Astrocyte (in vitro differentiated cells and primary cell): ENCODE measurements around the gene ELANE. TPM values are rescaled to one million over a fixed set of nuclear protein-coding genes. Genes with fewer than 3 reads are reported as not detected.

Experiments used
- DNase-seq: peaks from one replicate; pipeline ENCODE4 v3.0.0-alpha.2; 2010; ENCODE audit warnings: low read depth
- FAIRE-seq: peaks from 2 replicates; lab custom pipeline; 2011; peaks lifted over from hg19 to GRCh38; lab: Jason Lieb, UNC
- H2AFZ ChIP-seq: 2 replicates; pipeline ENCODE4 v1.6.0; 2012; ENCODE audit warnings: low read depth, low read length, inconsistent platforms
- H3K27ac ChIP-seq: 2 replicates; pipeline ENCODE4 v1.5.1; 2011; ENCODE audit warnings: low read depth, low read length, inconsistent platforms
- H3K27me3 ChIP-seq: 2 replicates; pipeline ENCODE4 v1.6.0; 2011; ENCODE audit warnings: low read length, inconsistent platforms; ENCODE audit not compliant: insufficient read depth
- H3K36me3 ChIP-seq: 2 replicates; pipeline ENCODE4 v1.5.1; 2011; ENCODE audit warnings: low read length, inconsistent platforms; ENCODE audit not compliant: insufficient read depth
- H3K4me1 ChIP-seq: 2 replicates; pipeline ENCODE4 v1.5.1; 2011; ENCODE audit warnings: low read length, inconsistent platforms; ENCODE audit not compliant: insufficient read depth
- H3K4me2 ChIP-seq: 2 replicates; pipeline ENCODE4 v1.6.0; 2012; ENCODE audit warnings: low read length, inconsistent platforms
- H3K4me3 ChIP-seq: 2 replicates; pipeline ENCODE4 v1.5.1; 2011; ENCODE audit warnings: low read depth, mild to moderate bottlenecking, low read length, inconsistent platforms; ENCODE audit not compliant: insufficient read depth
- H3K79me2 ChIP-seq: 2 replicates; pipeline ENCODE4 v1.6.0; 2012; ENCODE audit warnings: mild to moderate bottlenecking, low read length, inconsistent platforms; ENCODE audit not compliant: insufficient read depth
- H3K9ac ChIP-seq: 2 replicates; pipeline ENCODE4 v1.6.0; 2012; ENCODE audit warnings: mild to moderate bottlenecking, low read length, inconsistent platforms
- H3K9me3 ChIP-seq: 2 replicates; pipeline ENCODE4 v1.5.1; 2012; ENCODE audit warnings: low read depth, mild to moderate bottlenecking, low read length, inconsistent platforms; ENCODE audit not compliant: insufficient read depth
- H4K20me1 ChIP-seq: 2 replicates; pipeline ENCODE4 v1.6.0; 2012; ENCODE audit warnings: low read length, inconsistent platforms; ENCODE audit not compliant: insufficient read depth
- H3K27ac Mint-ChIP-seq: one replicate; pipeline ENCODE4 v1.8.0; 2021; ENCODE audit warnings: mild to moderate bottlenecking, mixed read lengths; ENCODE audit not compliant: unreplicated experiment
- H3K27me3 Mint-ChIP-seq: one replicate; pipeline ENCODE4 v1.8.0; 2021; ENCODE audit warnings: low read depth, mixed read lengths; ENCODE audit not compliant: unreplicated experiment
- H3K36me3 Mint-ChIP-seq: one replicate; pipeline ENCODE4 v1.8.0; 2021; ENCODE audit warnings: low read depth, mixed read lengths; ENCODE audit not compliant: unreplicated experiment
- H3K4me1 Mint-ChIP-seq: one replicate; pipeline ENCODE4 v1.8.0; 2021; ENCODE audit warnings: low read depth, mixed read lengths; ENCODE audit not compliant: unreplicated experiment
- H3K4me3 Mint-ChIP-seq: one replicate; pipeline ENCODE4 v1.8.0; 2021; ENCODE audit warnings: mild to moderate bottlenecking, moderate library complexity, mixed read lengths; ENCODE audit not compliant: unreplicated experiment
- H3K9me3 Mint-ChIP-seq: one replicate; pipeline ENCODE4 v1.8.0; 2021; ENCODE audit warnings: mild to moderate bottlenecking, mixed read lengths; ENCODE audit not compliant: unreplicated experiment
- EZH2 ChIP-seq: IDR thresholded peaks from 2 replicates; pipeline ENCODE4 v1.6.1; 2012; ENCODE audit warnings: mild to moderate bottlenecking, low read length, inconsistent platforms; ENCODE audit not compliant: insufficient read depth
- total RNA-seq: library from RNA; stranded (reverse); gene quantifications from 2 replicates; pipeline ENCODE4 v1.2.1, GENCODE V29; 2021
- TF ChIP-seq, protein P1 (sequence below): IDR thresholded peaks from 2 replicates; pipeline ENCODE4 v1.5.1; 2011; ENCODE audit warnings: low read depth, mild to moderate bottlenecking, inconsistent platforms, low read length, moderate library complexity; ENCODE audit not compliant: insufficient read depth

Gene ELANE
- total RNA-seq, 1 donor from 2014 or later, result not detected

DNA sequence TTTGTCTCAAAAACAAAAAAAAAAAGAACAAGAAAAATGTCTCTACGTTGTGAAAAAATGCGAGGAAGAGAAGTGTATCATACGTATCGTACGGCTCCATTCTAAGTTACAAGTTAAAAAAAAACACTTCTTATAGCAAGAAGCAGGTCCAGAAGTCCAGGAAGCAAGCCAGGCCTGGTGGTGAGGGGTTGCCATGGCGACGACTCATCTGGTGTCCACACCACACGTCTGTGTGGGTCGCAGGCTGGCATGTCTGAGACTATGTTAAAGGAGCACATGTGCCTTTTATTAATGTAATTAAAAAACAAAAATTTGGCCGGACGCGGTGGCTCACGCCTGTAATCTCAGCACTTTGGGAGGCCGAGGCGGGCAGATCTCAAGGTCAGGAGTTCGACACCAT, 35.0 kb downstream of the ELANE start:
- TF ChIP-seq, protein P1, sequence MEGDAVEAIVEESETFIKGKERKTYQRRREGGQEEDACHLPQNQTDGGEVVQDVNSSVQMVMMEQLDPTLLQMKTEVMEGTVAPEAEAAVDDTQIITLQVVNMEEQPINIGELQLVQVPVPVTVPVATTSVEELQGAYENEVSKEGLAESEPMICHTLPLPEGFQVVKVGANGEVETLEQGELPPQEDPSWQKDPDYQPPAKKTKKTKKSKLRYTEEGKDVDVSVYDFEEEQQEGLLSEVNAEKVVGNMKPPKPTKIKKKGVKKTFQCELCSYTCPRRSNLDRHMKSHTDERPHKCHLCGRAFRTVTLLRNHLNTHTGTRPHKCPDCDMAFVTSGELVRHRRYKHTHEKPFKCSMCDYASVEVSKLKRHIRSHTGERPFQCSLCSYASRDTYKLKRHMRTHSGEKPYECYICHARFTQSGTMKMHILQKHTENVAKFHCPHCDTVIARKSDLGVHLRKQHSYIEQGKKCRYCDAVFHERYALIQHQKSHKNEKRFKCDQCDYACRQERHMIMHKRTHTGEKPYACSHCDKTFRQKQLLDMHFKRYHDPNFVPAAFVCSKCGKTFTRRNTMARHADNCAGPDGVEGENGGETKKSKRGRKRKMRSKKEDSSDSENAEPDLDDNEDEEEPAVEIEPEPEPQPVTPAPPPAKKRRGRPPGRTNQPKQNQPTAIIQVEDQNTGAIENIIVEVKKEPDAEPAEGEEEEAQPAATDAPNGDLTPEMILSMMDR, result no peak
- no peak for TF ChIP-seq EZH2
- Histone ChIP-seq H3K9me3 (no peaks in the 10 kb centered on the region), H3K4me3 (no peak overlapping the region), H2AFZ (no peak overlapping the region), H3K36me3 (peaks cover 3% of the 10 kb centered on the region), H3K4me1 (no peaks in the 10 kb centered on the region), H3K9ac (no peak overlapping the region), H3K27me3 (no peaks in the 10 kb centered on the region), H3K27ac (no peak overlapping the region), H3K4me2 (no peak overlapping the region), H4K20me1 (peaks cover 7% of the 10 kb centered on the region), H3K79me2 (peaks cover 18% of the 10 kb centered on the region)
- FAIRE-seq (no peak), DNase-seq (peak; percentile 64)
- Mint-ChIP-seq H3K9me3 (no peaks in the 10 kb centered on the region), H3K27me3 (no peaks in the 10 kb centered on the region), H3K4me3 (no peak overlapping the region), H3K4me1 (no peaks in the 10 kb centered on the region), H3K36me3 (peaks cover 8% of the 10 kb centered on the region), H3K27ac (no peak overlapping the region)

DNA sequence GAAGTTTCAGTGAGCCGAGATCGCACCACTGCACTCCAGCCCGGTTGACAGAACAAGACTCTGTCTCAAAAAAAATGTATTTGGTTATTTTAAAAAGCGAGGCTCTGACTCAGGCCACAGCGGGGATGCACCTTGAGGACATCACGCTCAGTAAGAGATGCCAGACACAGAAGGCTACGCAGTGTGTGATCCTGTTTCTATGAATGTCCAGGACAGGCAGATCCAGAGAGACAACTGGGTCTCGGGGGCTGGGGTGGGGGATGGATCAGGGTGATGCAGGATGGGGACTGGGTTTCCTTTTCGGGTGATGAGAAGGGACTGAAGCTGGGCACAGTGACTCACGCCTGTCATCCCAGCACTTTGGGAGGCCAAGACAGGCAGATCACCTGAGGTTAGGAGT, 35.5 kb downstream of the ELANE start:
- no peak for DNase-seq
- H3K4me2 ChIP-seq, result no peak overlapping the region
- H3K27ac ChIP-seq, result no peak overlapping the region
- Mint-ChIP-seq H3K4me1 (no peaks in the 10 kb centered on the region), H3K36me3 (peaks cover 7% of the 10 kb centered on the region), H3K27ac (no peak overlapping the region), H3K4me3 (no peak overlapping the region), H3K9me3 (no peaks in the 10 kb centered on the region), H3K27me3 (no peaks in the 10 kb centered on the region)
- H3K4me3 ChIP-seq, result no peak overlapping the region
- TF ChIP-seq, protein P1, result no peak
- TF ChIP-seq EZH2, result no peak
- H3K4me1 ChIP-seq, result no peaks in the 10 kb centered on the region
- no peak for FAIRE-seq
- no peak overlapping the region for H3K9ac ChIP-seq
- H2AFZ ChIP-seq, result no peak overlapping the region
- H3K9me3 ChIP-seq, result no peaks in the 10 kb centered on the region
- peaks cover 23% of the 10 kb centered on the region for H3K79me2 ChIP-seq
- H3K36me3 ChIP-seq, result peaks cover 2% of the 10 kb centered on the region
- no peaks in the 10 kb centered on the region for H3K27me3 ChIP-seq
- H4K20me1 ChIP-seq, result peaks cover 2% of the 10 kb centered on the region

DNA sequence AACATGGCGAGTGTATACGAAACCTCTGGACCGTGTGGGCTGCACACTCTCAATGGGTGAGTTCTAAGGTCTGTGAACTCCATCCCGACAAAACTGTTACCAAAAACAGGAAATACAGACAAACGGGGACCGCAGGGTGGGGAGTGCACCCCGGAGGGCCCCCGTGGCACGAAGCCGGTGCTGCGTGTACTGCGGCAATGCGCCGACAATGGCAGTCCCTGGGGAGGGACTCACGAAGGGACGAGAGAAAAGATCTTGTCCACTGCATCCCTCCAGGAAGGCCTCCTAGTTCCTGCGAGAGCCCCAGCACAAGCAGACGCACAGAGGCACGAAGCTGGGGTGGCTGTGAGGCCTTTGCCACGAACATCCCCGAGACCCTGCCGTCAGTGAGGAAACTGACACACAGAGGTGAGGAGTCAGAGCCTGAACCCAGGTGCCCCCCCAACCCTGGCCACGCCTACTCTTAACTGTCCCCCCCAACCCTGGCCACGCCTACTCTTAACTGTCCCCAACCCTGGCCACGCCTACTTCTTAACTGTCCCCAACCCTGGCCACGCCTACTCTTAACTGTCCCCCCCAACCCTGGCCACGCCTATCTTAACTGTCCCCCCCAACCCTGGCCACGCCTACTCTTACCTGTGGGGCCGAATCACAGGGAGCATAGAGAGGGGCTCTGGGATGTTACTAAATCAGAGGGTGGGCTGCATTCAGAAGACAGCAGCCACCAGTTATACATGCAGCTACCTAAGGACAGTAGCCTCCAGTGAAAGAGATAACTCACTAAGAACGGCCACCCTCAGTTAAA, 36.7 kb downstream of the ELANE start:
- H3K4me3 ChIP-seq, result no peak overlapping the region
- Mint-ChIP-seq H3K36me3 (peaks cover 11% of the 10 kb centered on the region), H3K9me3 (no peaks in the 10 kb centered on the region), H3K27ac (no peak overlapping the region), H3K4me3 (no peak overlapping the region), H3K4me1 (no peaks in the 10 kb centered on the region), H3K27me3 (no peaks in the 10 kb centered on the region)
- H3K9me3 ChIP-seq, result no peaks in the 10 kb centered on the region
- H3K4me2 ChIP-seq, result no peak overlapping the region
- DNase-seq (no peak), FAIRE-seq (no peak)
- H3K79me2 ChIP-seq, result peaks cover 23% of the 10 kb centered on the region
- H3K27me3 ChIP-seq, result no peaks in the 10 kb centered on the region
- H3K36me3 ChIP-seq, result no peaks in the 10 kb centered on the region
- H4K20me1 ChIP-seq, result no peaks in the 10 kb centered on the region
- no peak overlapping the region for H3K9ac ChIP-seq
- H2AFZ ChIP-seq, result no peak overlapping the region
- H3K27ac ChIP-seq, result no peak overlapping the region
- H3K4me1 ChIP-seq, result no peaks in the 10 kb centered on the region
- TF ChIP-seq, protein P1, result no peak
